ENCODE data around the gene UNC119.

DNA sequence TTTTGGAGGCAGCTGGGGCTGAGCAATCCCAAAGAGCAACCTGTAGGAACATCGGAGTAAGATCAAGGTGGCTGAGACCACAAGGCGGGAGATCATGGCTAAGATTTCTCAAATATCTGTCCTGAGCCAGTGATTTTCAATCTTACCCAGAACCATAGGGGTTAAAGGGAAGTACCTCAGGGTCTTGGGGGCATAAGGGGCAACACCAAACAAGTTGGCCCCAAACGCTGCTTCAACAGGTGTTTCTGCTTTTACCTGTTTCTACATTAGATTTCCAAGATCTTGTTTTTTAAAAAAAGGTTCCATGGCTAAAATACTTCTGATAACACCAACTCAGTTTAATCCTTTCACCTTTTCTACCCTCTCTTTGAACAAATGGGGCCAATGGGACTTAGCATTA lies 2.6 kb upstream of the UNC119 start:
- TF ChIP-seq, protein P1, sequence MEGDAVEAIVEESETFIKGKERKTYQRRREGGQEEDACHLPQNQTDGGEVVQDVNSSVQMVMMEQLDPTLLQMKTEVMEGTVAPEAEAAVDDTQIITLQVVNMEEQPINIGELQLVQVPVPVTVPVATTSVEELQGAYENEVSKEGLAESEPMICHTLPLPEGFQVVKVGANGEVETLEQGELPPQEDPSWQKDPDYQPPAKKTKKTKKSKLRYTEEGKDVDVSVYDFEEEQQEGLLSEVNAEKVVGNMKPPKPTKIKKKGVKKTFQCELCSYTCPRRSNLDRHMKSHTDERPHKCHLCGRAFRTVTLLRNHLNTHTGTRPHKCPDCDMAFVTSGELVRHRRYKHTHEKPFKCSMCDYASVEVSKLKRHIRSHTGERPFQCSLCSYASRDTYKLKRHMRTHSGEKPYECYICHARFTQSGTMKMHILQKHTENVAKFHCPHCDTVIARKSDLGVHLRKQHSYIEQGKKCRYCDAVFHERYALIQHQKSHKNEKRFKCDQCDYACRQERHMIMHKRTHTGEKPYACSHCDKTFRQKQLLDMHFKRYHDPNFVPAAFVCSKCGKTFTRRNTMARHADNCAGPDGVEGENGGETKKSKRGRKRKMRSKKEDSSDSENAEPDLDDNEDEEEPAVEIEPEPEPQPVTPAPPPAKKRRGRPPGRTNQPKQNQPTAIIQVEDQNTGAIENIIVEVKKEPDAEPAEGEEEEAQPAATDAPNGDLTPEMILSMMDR (IDR thresholded peaks at IDR 0.05): no peak
- TF ChIP-seq POLR2A (IDR thresholded peaks at IDR 0.05): no peak
